IPS-20b (cell line): Measurements from ENCODE around the gene GUCD1.
"Not testable (repeated sequence)": the region's sequence is repeated elsewhere in the genome, so short reads cannot be mapped to it uniquely, and the experiment has no call there.

ENCODE experiments used
- H3K27ac ChIP-seq: one replicate; pipeline ENCODE4 v1.5.1; 2013; ENCODE audit warnings: low read length
- H3K27me3 ChIP-seq: 2 replicates; pipeline ENCODE4 v1.6.1; 2013; ENCODE audit warnings: mild to moderate bottlenecking, low read length, inconsistent platforms; ENCODE audit not compliant: insufficient read depth
- H3K36me3 ChIP-seq: 2 replicates; pipeline ENCODE4 v1.6.1; 2013; ENCODE audit warnings: low read depth, mild to moderate bottlenecking, inconsistent platforms, low read length, moderate library complexity; ENCODE audit not compliant: insufficient read depth
- H3K4me1 ChIP-seq: 2 replicates; pipeline ENCODE4 v1.6.1; 2013; ENCODE audit warnings: mild to moderate bottlenecking, control low read depth, inconsistent platforms, low read length, moderate library complexity; ENCODE audit not compliant: insufficient read depth
- H3K4me3 ChIP-seq: 2 replicates; pipeline ENCODE4 v1.5.1; 2013; ENCODE audit warnings: mild to moderate bottlenecking, low read length, inconsistent platforms
- H3K9ac ChIP-seq: 2 replicates; pipeline ENCODE4 v1.6.1; 2013; ENCODE audit warnings: low read depth, mild to moderate bottlenecking, inconsistent platforms, low read length, moderate library complexity
- H3K9me3 ChIP-seq: 2 replicates; pipeline ENCODE4 v1.6.1; 2013; ENCODE audit warnings: mild to moderate bottlenecking, low read depth, low read length, inconsistent platforms; ENCODE audit not compliant: insufficient read depth

GUCD1 gene

DNA sequence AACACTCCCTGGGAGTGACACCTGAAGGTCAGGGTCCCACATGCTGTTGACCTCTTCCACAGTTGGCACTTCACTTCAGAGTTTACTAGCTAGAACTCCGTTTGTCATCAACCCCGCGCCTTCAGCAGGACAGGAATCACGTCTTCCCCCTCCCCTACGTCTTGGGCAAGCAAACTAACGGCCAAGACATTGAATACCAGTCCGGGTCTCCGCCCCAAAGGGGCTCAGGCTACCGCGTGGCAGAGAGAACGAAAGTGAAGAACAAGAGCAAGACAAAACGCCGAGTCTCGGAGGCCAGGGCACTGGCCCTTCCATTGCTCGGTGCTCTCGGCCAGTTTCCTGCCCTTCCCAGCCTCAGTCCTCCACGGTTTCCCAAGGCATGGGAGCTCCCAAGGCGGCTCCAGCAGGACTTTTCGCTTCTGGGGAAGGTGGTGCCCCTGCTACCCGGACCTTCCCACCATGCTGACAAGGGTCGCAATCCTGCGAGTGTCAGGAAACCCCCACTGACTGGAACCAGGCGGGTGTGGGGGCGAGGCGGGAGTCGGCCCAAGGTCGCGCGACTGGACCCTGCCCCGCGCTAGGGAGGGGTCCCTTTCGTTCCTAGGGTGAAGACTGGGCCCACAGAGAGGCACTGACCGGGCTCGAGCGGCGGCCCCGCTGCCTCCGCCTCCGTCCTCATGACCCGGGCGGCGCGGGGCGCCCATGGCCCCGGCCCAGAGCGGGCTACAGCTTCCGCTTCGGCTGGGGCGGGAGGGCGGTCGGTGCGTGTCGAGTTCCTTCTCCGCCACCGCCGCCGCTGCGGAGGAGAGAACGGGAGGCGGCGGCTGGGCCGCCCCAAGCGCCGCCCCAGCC, at the start of gene GUCD1:
Gene GUCD1 (minus strand): TSS at position 826 of the 852 bp plus-strand sequence. CDS start 147 bp downstream, at position 679.
- H3K9ac ChIP-seq = peak within 1 kb of the TSS; percentile 99
- peaks cover 31% of the 10 kb centered on the region for H3K36me3 ChIP-seq
- H3K4me1 ChIP-seq = peaks cover 10% of the 10 kb centered on the region
- H3K4me3 ChIP-seq = peak within 1 kb of the TSS; percentile 98
- no peaks in the 10 kb centered on the region for H3K27me3 ChIP-seq
- no peaks in the 10 kb centered on the region for H3K9me3 ChIP-seq
- peak within 1 kb of the TSS; percentile 100 for H3K27ac ChIP-seq

GRCh38 chr22:24603770-24604629, 49.1 kb upstream of the GUCD1 start:
- H3K9me3 ChIP-seq, H3K27me3 ChIP-seq, H3K4me3 ChIP-seq, H3K4me1 ChIP-seq, H3K27ac ChIP-seq, H3K9ac ChIP-seq, H3K36me3 ChIP-seq: not testable (repeated sequence)

DNA sequence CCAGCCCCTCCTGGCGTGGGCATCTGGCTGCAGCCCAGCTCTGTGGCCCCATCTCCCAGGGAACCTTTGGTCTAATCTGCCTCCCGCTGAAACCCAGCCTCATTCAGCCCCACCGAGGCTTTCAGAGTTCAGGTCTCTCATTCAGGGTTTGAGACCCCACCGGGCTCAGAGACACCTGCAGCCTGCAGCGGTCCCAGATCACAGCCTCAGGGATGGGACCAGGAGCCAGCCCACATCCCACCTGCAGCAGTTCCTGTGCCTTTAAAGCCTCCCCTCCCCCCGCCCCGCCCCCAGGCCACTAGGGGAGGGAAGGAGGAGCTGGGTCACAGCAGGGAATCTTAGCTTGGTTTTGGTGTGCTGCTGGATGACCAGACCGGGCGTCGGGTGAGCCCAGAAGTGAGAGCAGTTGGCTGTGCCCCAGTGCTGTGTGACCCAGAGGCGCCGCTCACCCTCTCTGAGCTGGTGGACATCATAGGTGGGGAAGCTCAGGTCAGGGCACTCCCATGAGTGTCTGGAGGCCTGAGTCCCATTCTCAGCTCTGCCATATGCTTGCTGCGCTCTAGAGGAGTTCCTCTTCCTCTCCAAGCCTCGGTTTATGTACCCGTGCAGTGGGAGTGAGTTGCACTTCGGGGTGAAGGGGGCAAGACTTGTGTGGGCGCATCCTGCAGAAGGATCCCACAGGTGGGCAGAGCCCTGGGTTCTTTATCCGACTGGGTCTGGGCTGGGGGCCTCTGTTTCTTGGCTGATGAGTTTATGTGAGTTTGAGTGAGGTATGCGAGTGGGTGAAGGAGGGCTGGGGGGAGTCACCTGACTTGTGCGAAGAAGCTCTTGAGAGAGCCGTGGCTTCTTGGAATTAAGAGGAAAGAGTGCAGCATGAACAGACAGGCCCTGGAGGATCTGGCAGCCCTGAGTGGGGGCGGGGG, 48.2 kb upstream of the GUCD1 start, which contains the start of gene GGT1:
Gene GGT1 (plus strand): TSS at position 347 of the 923 bp plus-strand sequence. CDS start 7,889 bp downstream, outside the sequence.
- not testable (repeated sequence) for H3K36me3 ChIP-seq, H3K9ac ChIP-seq, H3K27ac ChIP-seq, H3K4me1 ChIP-seq, H3K9me3 ChIP-seq, H3K4me3 ChIP-seq, H3K27me3 ChIP-seq

DNA sequence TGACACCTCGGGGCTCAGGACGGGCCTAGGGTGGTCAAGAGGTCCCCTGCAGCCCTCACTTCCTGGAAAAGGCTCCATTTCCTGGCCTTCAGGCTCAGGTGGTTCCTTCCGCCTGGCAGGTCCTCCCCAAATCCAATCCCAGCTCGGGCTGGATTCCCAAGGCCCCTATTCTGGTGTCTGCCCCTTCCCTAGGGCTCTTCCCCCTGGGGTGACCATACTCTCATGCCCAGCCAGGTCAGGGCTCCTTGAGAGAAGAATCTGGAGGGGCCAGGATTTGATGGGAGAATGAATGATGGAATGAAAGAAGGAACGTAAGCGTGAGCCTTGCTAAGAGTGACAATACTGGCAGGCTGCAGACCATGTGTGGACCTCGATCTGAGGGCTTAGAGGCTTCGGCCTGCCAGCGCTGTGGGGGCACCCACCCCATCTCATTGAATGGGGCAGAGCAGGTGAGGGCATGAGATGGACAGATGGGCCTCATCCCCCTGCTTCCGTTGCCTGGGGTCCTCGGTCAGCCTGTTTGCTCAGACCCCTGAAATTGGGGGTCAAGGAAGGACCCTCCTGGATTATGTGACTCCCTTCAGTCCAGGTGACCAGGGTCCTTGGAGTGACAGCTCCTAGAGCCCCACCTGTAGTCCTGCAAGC, 47.3 kb upstream of the GUCD1 start:
- not testable (repeated sequence) for H3K9ac ChIP-seq, H3K4me1 ChIP-seq, H3K27me3 ChIP-seq, H3K27ac ChIP-seq, H3K4me3 ChIP-seq, H3K36me3 ChIP-seq, H3K9me3 ChIP-seq

DNA sequence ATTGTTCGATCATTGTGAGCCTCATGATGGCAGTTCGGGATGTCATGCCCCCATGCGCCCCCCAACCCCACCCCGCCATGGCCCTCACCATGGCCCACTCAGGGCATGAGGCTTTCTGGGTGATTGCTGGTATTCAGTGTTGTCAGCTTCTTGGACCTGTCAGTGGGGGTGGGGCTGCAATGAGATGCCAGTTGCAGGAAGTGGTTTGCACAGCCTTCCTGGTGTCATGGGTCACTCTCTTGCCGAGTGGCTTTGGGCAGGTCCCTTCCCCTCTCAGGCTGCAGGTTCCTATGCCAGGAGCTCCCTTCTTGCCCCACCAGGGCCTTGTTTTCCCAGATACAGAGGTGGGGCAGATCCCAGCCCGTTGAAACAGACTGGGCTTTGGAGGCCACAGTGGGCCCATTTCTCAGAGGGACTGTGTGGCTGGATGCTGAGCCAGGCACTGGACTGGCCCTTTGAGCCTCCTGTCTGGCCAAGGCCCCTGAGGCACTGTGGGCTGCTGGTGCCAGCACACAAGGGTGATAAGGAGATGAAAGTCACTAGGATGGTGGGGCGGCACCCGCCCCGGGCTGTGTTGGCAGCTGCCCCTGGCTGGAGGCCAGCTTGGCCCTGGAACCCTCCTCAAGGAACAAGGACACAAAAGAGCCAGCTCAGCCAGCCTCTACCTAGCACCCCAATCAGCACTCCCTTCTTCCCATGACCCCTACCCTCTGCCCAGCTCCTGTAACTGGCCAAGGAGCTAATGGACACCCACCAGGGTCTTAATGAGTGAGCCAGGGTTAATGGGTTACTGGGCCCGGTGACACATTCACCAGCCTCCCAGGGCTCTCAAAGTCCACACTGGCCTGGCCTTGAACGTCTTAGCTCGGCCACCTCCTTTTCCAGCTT, 46.5 kb upstream of the GUCD1 start:
- no peak overlapping the region for H3K27ac ChIP-seq

GRCh38 chr22:24599958-24600715, 45.2 kb upstream of the GUCD1 start:
- not testable (repeated sequence) for H3K27me3 ChIP-seq, H3K27ac ChIP-seq, H3K9ac ChIP-seq, H3K4me1 ChIP-seq, H3K9me3 ChIP-seq, H3K4me3 ChIP-seq, H3K36me3 ChIP-seq

More for the DNA sequence above, 46.5 kb upstream of the GUCD1 start:
- H3K27me3 ChIP-seq = no peaks in the 10 kb centered on the region
- H3K4me1 ChIP-seq = no peaks in the 10 kb centered on the region; the same call in 1 of the 2 replicates
- no peaks in the 10 kb centered on the region for H3K9me3 ChIP-seq
- no peak overlapping the region for H3K9ac ChIP-seq
- H3K36me3 ChIP-seq = no peaks in the 10 kb centered on the region
- no peak overlapping the region for H3K4me3 ChIP-seq

- H3K36me3 ChIP-seq = no peaks in the 10 kb centered on the region
- no peaks in the 10 kb centered on the region for H3K27me3 ChIP-seq
- no peaks in the 10 kb centered on the region for H3K9me3 ChIP-seq
- no peaks in the 10 kb centered on the region; the same call in 1 of the 2 replicates for H3K4me1 ChIP-seq
- no peak overlapping the region for H3K9ac ChIP-seq
- no peak overlapping the region for H3K4me3 ChIP-seq
- no peak overlapping the region for H3K27ac ChIP-seq
Observed at GRCh38 chr22:24599514-24599913, 44.6 kb upstream of the GUCD1 start.

GRCh38 chr22:24597076-24597475, 42.1 kb upstream of the GUCD1 start:
- not testable (repeated sequence) for H3K9ac ChIP-seq, H3K27me3 ChIP-seq, H3K4me1 ChIP-seq, H3K4me3 ChIP-seq, H3K9me3 ChIP-seq, H3K27ac ChIP-seq, H3K36me3 ChIP-seq

- Histone ChIP-seq H3K9me3 (no peaks in the 10 kb centered on the region), H3K36me3 (no peaks in the 10 kb centered on the region), H3K27ac (no peak overlapping the region), H3K9ac (no peak overlapping the region), H3K27me3 (no peaks in the 10 kb centered on the region), H3K4me3 (no peak overlapping the region), H3K4me1 (peaks cover 2% of the 10 kb centered on the region; the same call in 1 of the 2 replicates)
Observed at GRCh38 chr22:24595863-24596262, 40.9 kb upstream of the GUCD1 start.

GRCh38 chr22:24595228-24595627, 40.3 kb upstream of the GUCD1 start:
- H3K9ac ChIP-seq = peak overlapping the region; percentile 18; the same call in 1 of the 2 replicates
- no peaks in the 10 kb centered on the region for H3K36me3 ChIP-seq
- peaks cover 2% of the 10 kb centered on the region; the same call in 1 of the 2 replicates for H3K4me1 ChIP-seq
- no peak overlapping the region for H3K4me3 ChIP-seq
- H3K27me3 ChIP-seq = no peaks in the 10 kb centered on the region
- no peaks in the 10 kb centered on the region for H3K9me3 ChIP-seq
- H3K27ac ChIP-seq = no peak overlapping the region
